Mesendoderm (in vitro differentiated cells): ENCODE data around the gene PCDHA5.
A peak's percentile ranks its signal among the peaks of the same experiment; 100 is the strongest.
"Not testable (repeated sequence)": the region's sequence is repeated elsewhere in the genome, so short reads cannot be mapped to it uniquely, and the experiment has no call there.

Experiments
- DNase-seq: peaks from one replicate; pipeline ENCODE4 v3.0.0; 2013
- H2AK5ac ChIP-seq: 2 replicates; pipeline ENCODE4 v1.6.1; 2013; ENCODE audit warnings: low read length, inconsistent platforms
- H2BK120ac ChIP-seq: 2 replicates; pipeline ENCODE4 v1.6.1; 2013; ENCODE audit warnings: low read depth, mild to moderate bottlenecking, low read length, moderate library complexity, mixed read lengths
- H2BK15ac ChIP-seq: replicated peaks from 2 replicates; pipeline ENCODE4 v1.6.1; 2013; ENCODE audit warnings: low read depth, mild to moderate bottlenecking, moderate library complexity
- H2BK5ac ChIP-seq: 2 replicates; pipeline ENCODE4 v1.6.1; 2013; ENCODE audit warnings: low read length, inconsistent platforms
- H3K18ac ChIP-seq: 2 replicates; pipeline ENCODE4 v1.6.1; 2013; ENCODE audit warnings: mild to moderate bottlenecking, low read length, mixed read lengths
- H3K23ac ChIP-seq: one replicate; pipeline ENCODE4 v1.6.1; 2013; ENCODE audit warnings: low read length
- H3K27ac ChIP-seq: 2 replicates; pipeline ENCODE4 v1.5.1; 2013; ENCODE audit warnings: low read depth, mild to moderate bottlenecking, inconsistent platforms, low read length, moderate library complexity
- H3K27me3 ChIP-seq: 2 replicates; pipeline ENCODE4 v1.6.1; 2013; ENCODE audit warnings: low read length, control low read depth, mild to moderate bottlenecking, inconsistent platforms; ENCODE audit not compliant: insufficient read depth, poor library complexity
- H3K36me3 ChIP-seq: 2 replicates; pipeline ENCODE4 v1.6.1; 2013; ENCODE audit warnings: low read length, inconsistent platforms; ENCODE audit not compliant: control insufficient read depth, insufficient read depth
- H3K4ac ChIP-seq: one replicate; pipeline ENCODE4 v1.6.1; 2013; ENCODE audit warnings: low read depth, mild to moderate bottlenecking, low read length, moderate library complexity
- H3K4me1 ChIP-seq: 2 replicates; pipeline ENCODE4 v1.6.1; 2013; ENCODE audit warnings: low read depth, low read length, inconsistent platforms; ENCODE audit not compliant: control insufficient read depth
- H3K4me2 ChIP-seq: 2 replicates; pipeline ENCODE4 v1.6.1; 2013; ENCODE audit warnings: low read length
- H3K4me3 ChIP-seq: 2 replicates; pipeline ENCODE4 v1.5.1; 2013; ENCODE audit warnings: mild to moderate bottlenecking, low read length
- H3K56ac ChIP-seq: one replicate; pipeline ENCODE4 v1.6.1; 2013; ENCODE audit warnings: low read length
- H3K79me1 ChIP-seq: 2 replicates; pipeline ENCODE4 v1.6.1; 2013; ENCODE audit warnings: low read length, inconsistent platforms
- H3K79me2 ChIP-seq: 2 replicates; pipeline ENCODE4 v1.6.1; 2013; ENCODE audit warnings: mild to moderate bottlenecking, low read length; ENCODE audit not compliant: control insufficient read depth, insufficient read depth
- H3K9ac ChIP-seq: 2 replicates; pipeline ENCODE4 v1.6.1; 2013; ENCODE audit warnings: low read length, inconsistent platforms
- H4K5ac ChIP-seq: one replicate; pipeline ENCODE4 v1.6.1; 2013; ENCODE audit warnings: low read length
- H4K8ac ChIP-seq: one replicate; pipeline ENCODE4 v1.6.1; 2013; ENCODE audit warnings: low read depth, mild to moderate bottlenecking, control low read depth, low read length, moderate library complexity
- WGBS: extraction: QIAGEN DNeasy Blood & Tissue Kit; methylation state at CpG from one replicate; pipeline ENCODE4 v1.1.7; 2013; ENCODE audit warnings: low lambda C conversion rate, missing lambda C conversion rate; ENCODE audit not compliant: insufficient coverage; ENCODE audit errors: extremely low coverage; 5-methylcytosine and 5-hydroxymethylcytosine counted together

PCDHA5 gene

GRCh38 chr5:140828362-140828737, 6.9 kb downstream of the PCDHA5 start:
- H3K4ac ChIP-seq, result no peak overlapping the region
- no peak overlapping the region for H2BK15ac ChIP-seq
- no peak overlapping the region for H2BK120ac ChIP-seq
- peak overlapping the region; percentile 85 for H3K56ac ChIP-seq
- no peak overlapping the region for H4K8ac ChIP-seq
- H3K36me3 ChIP-seq, result no peaks in the 10 kb centered on the region
- no peak overlapping the region for H3K4me2 ChIP-seq
- no peak overlapping the region for H3K18ac ChIP-seq
- WGBS, result no CpG with 5 or more reads among the region's 18 CpGs
- no peak overlapping the region for H2AK5ac ChIP-seq
- no peak overlapping the region for H3K4me3 ChIP-seq
- no peaks in the 10 kb centered on the region for H3K79me2 ChIP-seq
- H3K23ac ChIP-seq, result no peak overlapping the region
- peak; percentile 50 for DNase-seq
- H3K79me1 ChIP-seq, result no peaks in the 10 kb centered on the region
- H3K9ac ChIP-seq, result peak overlapping the region; percentile 68
- H4K5ac ChIP-seq, result no peak overlapping the region
- H2BK5ac ChIP-seq, result no peak overlapping the region
- no peak overlapping the region for H3K27ac ChIP-seq
- H3K27me3 ChIP-seq, result no peaks in the 10 kb centered on the region
- H3K4me1 ChIP-seq, result no peaks in the 10 kb centered on the region

- H4K8ac ChIP-seq, H3K56ac ChIP-seq, H2AK5ac ChIP-seq, H3K27ac ChIP-seq, H3K27me3 ChIP-seq, H4K5ac ChIP-seq, H3K4me1 ChIP-seq, DNase-seq, H3K23ac ChIP-seq, H2BK5ac ChIP-seq, H2BK120ac ChIP-seq, H3K79me1 ChIP-seq, H3K4ac ChIP-seq, H3K36me3 ChIP-seq, H3K18ac ChIP-seq, H2BK15ac ChIP-seq, H3K79me2 ChIP-seq, H3K4me2 ChIP-seq, H3K4me3 ChIP-seq, H3K9ac ChIP-seq: not testable (repeated sequence)
- no CpG with 5 or more reads among the region's 106 CpGs for WGBS
Observed at GRCh38 chr5:140829511-140830501, 8.4 kb downstream of the PCDHA5 start.

GRCh38 chr5:140833993-140834392, 12.6 kb downstream of the PCDHA5 start, which contains the start of gene PCDHA7:
TSS of gene PCDHA7 (plus strand) at chr5:140834269. CDS start at chr5:140834384, 115 bp downstream.
- Histone ChIP-seq H4K8ac (no peak within 1 kb of the TSS), H2BK120ac (no peak within 1 kb of the TSS), H3K27me3 (no peaks in the 10 kb centered on the region), H3K79me2 (no peaks in the 10 kb centered on the region), H2BK5ac (no peak within 1 kb of the TSS), H3K23ac (no peak within 1 kb of the TSS), H3K79me1 (no peaks in the 10 kb centered on the region), H3K27ac (no peak within 1 kb of the TSS), H3K4ac (no peak within 1 kb of the TSS), H2AK5ac (no peak within 1 kb of the TSS), H3K18ac (no peak within 1 kb of the TSS), H3K4me2 (no peak within 1 kb of the TSS), H2BK15ac (no peak within 1 kb of the TSS), H3K4me1 (no peaks in the 10 kb centered on the region), H3K56ac (no peak within 1 kb of the TSS), H3K9ac (no peak within 1 kb of the TSS), H4K5ac (no peak within 1 kb of the TSS), H3K4me3 (no peak within 1 kb of the TSS), H3K36me3 (no peaks in the 10 kb centered on the region)
- no CpG with 5 or more reads among the region's 8 CpGs for WGBS
- DNase-seq, result no peak

- not testable (repeated sequence) for H3K4me2 ChIP-seq, H2BK120ac ChIP-seq, H3K36me3 ChIP-seq, H3K4me3 ChIP-seq, H3K4ac ChIP-seq, H3K18ac ChIP-seq, H3K23ac ChIP-seq, H2BK5ac ChIP-seq, H2AK5ac ChIP-seq, H3K56ac ChIP-seq, H3K9ac ChIP-seq, H3K27me3 ChIP-seq, H3K79me1 ChIP-seq, H3K4me1 ChIP-seq, H3K79me2 ChIP-seq, H4K5ac ChIP-seq, H2BK15ac ChIP-seq, H3K27ac ChIP-seq, H4K8ac ChIP-seq, DNase-seq
- WGBS, result no CpG with 5 or more reads among the region's 38 CpGs
Observed at GRCh38 chr5:140834439-140835008, 13.1 kb downstream of the PCDHA5 start.

GRCh38 chr5:140835622-140836510, 14.5 kb downstream of the PCDHA5 start:
- Histone ChIP-seq H4K5ac (no peak overlapping the region), H3K79me2 (no peaks in the 10 kb centered on the region), H3K27ac (no peak overlapping the region), H4K8ac (no peak overlapping the region), H3K4me3 (no peak overlapping the region), H3K56ac (no peak overlapping the region), H3K4ac (no peak overlapping the region), H3K4me2 (no peak overlapping the region), H3K9ac (no peak overlapping the region), H2BK5ac (no peak overlapping the region), H3K79me1 (no peaks in the 10 kb centered on the region), H3K4me1 (no peaks in the 10 kb centered on the region), H3K18ac (no peak overlapping the region), H3K23ac (no peak overlapping the region), H2BK15ac (no peak overlapping the region), H2AK5ac (no peak overlapping the region), H3K27me3 (no peaks in the 10 kb centered on the region), H2BK120ac (no peak overlapping the region), H3K36me3 (no peaks in the 10 kb centered on the region)
- no peak for DNase-seq
- WGBS, result no CpG with 5 or more reads among the region's 103 CpGs
